ENCODE data around the gene DTNA.

The DTNA gene

DNA sequence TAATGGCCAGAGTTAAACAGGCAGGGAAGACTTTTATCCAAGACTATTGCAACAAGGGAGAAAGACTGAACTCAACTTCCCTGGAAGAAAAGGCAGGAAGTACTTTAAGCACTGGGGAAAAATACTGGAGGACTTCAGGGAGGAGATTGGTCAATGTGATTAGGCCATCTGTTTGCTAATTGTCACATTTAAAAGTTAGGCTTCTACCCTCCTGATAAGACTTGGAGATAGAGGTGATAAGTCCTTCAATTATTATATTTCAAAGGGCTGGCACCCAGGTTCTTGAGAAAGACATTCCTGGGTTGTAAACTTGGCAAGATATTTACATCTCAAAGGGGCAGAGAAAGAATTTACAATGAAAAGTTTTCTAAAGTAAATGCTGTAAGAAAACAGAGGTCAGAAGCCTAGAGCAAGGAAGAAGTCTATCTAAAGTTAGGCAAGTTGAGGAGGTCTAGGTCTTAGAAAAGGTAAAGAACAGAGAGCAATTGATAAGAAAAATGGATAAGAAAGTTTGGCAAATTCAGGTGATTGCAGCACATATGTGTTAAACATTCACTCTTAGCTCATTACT is 48.4 kb downstream of the DTNA start:
- CTCF ChIA-PET = no interaction called here
- H3K27me3 ChIP-seq (replicated peaks in 2 of 5; ENCODE audit: control insufficient read depth in 4 of 5, insufficient read depth in 5 of 5, low read length in 4 of 5) = no peaks in the 10 kb centered on the region
- H3K4me3 ChIP-seq (ENCODE audit: control insufficient read depth in 1 of 7, extremely low read depth in 1 of 7, insufficient read depth in 4 of 7, low read depth in 2 of 7, low read length in 6 of 7) = no peak overlapping the region
- H3K9me3 ChIP-seq (ENCODE audit: control extremely low read depth in 1 of 5, control insufficient read depth in 4 of 5, insufficient read depth in 2 of 5, low read depth in 1 of 5, low read length in 4 of 5) = no peaks in the 10 kb centered on the region
- H3K36me3 ChIP-seq (ENCODE audit: control insufficient read depth in 4 of 4, insufficient read depth in 4 of 4, low read length in 3 of 4) = no peaks in the 10 kb centered on the region
- H3K27ac ChIP-seq (ENCODE audit: insufficient read depth in 1 of 2, low read depth in 1 of 2, low read length in 2 of 2, poor library complexity in 1 of 2, severe bottlenecking in 2 of 2) = no peak overlapping the region
- no peaks in the 10 kb centered on the region for H3K4me1 ChIP-seq (ENCODE audit: control extremely low read depth in 1 of 4, control insufficient read depth in 4 of 4, insufficient read depth in 4 of 4, low read length in 3 of 4)
- POLR2A ChIA-PET = no interaction called here
- DNase-seq = no peak

DNA sequence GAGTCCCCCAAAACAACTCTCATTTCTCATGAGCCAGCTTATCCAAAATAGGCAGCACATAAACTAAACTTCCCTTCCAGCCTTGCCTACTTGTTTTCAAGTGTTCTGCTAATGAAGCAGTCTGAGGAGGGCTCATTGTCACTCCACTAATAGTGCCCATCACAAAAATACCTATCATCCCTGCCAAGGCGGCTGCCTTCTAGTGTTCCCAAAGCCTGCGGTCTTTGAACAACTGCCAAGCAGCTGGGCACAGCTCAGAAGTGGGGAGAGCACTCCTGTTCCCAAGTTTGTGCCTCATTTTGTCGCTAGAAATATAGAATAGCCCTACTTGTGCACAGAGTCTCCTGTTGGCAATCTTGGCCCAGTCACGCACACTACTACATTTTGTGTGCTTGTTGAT is 50.3 kb downstream of the DTNA start:
- no peak for DNase-seq
- ChIA-PET POLR2A (no interaction called here), CTCF (interaction anchor here (1.1 kb wide), 1 partner anchor 17 kb away, joined by 3 read pairs; no protein-coding TSS in a partner anchor)
- 100% methylated on average over 2 of the region's 4 CpGs for WGBS (ENCODE audit: insufficient coverage)
- no peaks in the 10 kb centered on the region for H3K36me3 ChIP-seq (ENCODE audit: control insufficient read depth in 4 of 4, insufficient read depth in 4 of 4, low read length in 3 of 4)
- no peaks in the 10 kb centered on the region for H3K27me3 ChIP-seq (replicated peaks in 2 of 5; ENCODE audit: control insufficient read depth in 4 of 5, insufficient read depth in 5 of 5, low read length in 4 of 5)
- no peaks in the 10 kb centered on the region for H3K9me3 ChIP-seq (ENCODE audit: control extremely low read depth in 1 of 5, control insufficient read depth in 4 of 5, insufficient read depth in 2 of 5, low read depth in 1 of 5, low read length in 4 of 5)
- H3K4me3 ChIP-seq (ENCODE audit: control insufficient read depth in 1 of 7, extremely low read depth in 1 of 7, insufficient read depth in 4 of 7, low read depth in 2 of 7, low read length in 6 of 7) = no peak overlapping the region
- no peak overlapping the region for H3K27ac ChIP-seq (ENCODE audit: insufficient read depth in 1 of 2, low read depth in 1 of 2, low read length in 2 of 2, poor library complexity in 1 of 2, severe bottlenecking in 2 of 2)
- H3K4me1 ChIP-seq (ENCODE audit: control extremely low read depth in 1 of 4, control insufficient read depth in 4 of 4, insufficient read depth in 4 of 4, low read length in 3 of 4) = no peaks in the 10 kb centered on the region

DNA sequence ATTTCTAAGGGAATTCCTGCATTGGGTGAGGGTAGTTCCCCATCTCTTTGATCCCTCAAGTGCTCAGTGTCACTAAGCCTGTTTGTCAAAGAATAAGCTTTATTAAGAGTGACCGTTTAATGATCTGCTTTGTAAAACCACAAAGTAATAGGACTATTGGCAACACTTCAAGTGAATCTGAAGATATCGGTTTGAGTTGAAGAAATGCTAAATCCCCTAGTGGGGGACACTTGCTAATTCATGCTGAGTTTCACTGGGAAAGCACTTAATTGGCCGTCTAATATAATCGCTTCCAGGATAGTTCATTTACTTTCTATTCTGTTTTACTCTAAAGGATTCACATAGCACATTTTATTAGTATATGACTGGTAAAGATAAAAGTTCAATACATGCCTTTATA is 54.4 kb downstream of the DTNA start:
- H3K4me3 ChIP-seq (ENCODE audit: control insufficient read depth in 1 of 7, extremely low read depth in 1 of 7, insufficient read depth in 4 of 7, low read depth in 2 of 7, low read length in 6 of 7) = no peak overlapping the region
- no peaks in the 10 kb centered on the region for H3K27me3 ChIP-seq (replicated peaks in 2 of 5; ENCODE audit: control insufficient read depth in 4 of 5, insufficient read depth in 5 of 5, low read length in 4 of 5)
- H3K27ac ChIP-seq (ENCODE audit: insufficient read depth in 1 of 2, low read depth in 1 of 2, low read length in 2 of 2, poor library complexity in 1 of 2, severe bottlenecking in 2 of 2) = no peak overlapping the region
- H3K36me3 ChIP-seq (ENCODE audit: control insufficient read depth in 4 of 4, insufficient read depth in 4 of 4, low read length in 3 of 4) = no peaks in the 10 kb centered on the region
- no peak for DNase-seq
- POLR2A ChIA-PET = interaction anchor here (0.6 kb wide), 1 partner anchor 18 kb away, joined by 3 read pairs; no protein-coding TSS in a partner anchor
- WGBS (ENCODE audit: insufficient coverage) = 92% methylated on average over 2 of the region's 4 CpGs
- H3K9me3 ChIP-seq (ENCODE audit: control extremely low read depth in 1 of 5, control insufficient read depth in 4 of 5, insufficient read depth in 2 of 5, low read depth in 1 of 5, low read length in 4 of 5) = peaks cover 0 to 3% (median 0%) of the 10 kb centered on the region in 5 experiments
- no peaks in the 10 kb centered on the region for H3K4me1 ChIP-seq (ENCODE audit: control extremely low read depth in 1 of 4, control insufficient read depth in 4 of 4, insufficient read depth in 4 of 4, low read length in 3 of 4)
- CTCF ChIA-PET = interaction anchor here (0.6 kb wide), 1 partner anchor 15 kb away, joined by 3 read pairs; no protein-coding TSS in a partner anchor

DNA sequence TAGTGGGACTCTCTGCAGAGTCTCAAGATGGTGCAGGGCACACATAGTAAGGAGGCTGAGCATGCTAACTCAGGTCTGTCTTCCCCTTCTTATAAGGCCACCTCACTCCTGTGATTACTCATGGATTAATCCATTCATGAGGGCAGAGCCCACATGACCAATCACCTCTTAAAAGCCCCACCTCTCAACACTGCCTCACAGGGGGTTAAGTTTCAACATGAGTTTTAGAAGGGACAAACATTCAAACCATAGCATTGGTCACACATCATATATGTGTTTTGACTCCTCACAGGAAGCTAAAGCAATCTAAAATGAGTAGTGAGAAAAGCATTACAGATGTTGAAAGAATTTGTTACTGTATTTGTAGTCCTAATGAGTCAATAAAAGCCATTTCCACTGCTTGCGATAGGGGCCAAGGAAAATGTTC is 57.5 kb downstream of the DTNA start:
- no peaks in the 10 kb centered on the region for H3K27me3 ChIP-seq (replicated peaks in 2 of 5; ENCODE audit: control insufficient read depth in 4 of 5, insufficient read depth in 5 of 5, low read length in 4 of 5)
- no peak overlapping the region for H3K27ac ChIP-seq (ENCODE audit: insufficient read depth in 1 of 2, low read depth in 1 of 2, low read length in 2 of 2, poor library complexity in 1 of 2, severe bottlenecking in 2 of 2)
- CTCF ChIA-PET = interaction anchor here (1.2 kb wide), 1 partner anchor 106 kb away, joined by 3 read pairs; no protein-coding TSS in a partner anchor
- H3K9me3 ChIP-seq (ENCODE audit: control extremely low read depth in 1 of 5, control insufficient read depth in 4 of 5, insufficient read depth in 2 of 5, low read depth in 1 of 5, low read length in 4 of 5) = peaks cover 0 to 3% (median 0%) of the 10 kb centered on the region in 5 experiments
- WGBS (ENCODE audit: insufficient coverage) = no CpG with 5 or more reads among the region's 1 CpG
- H3K4me3 ChIP-seq (ENCODE audit: control insufficient read depth in 1 of 7, extremely low read depth in 1 of 7, insufficient read depth in 4 of 7, low read depth in 2 of 7, low read length in 6 of 7) = no peak overlapping the region
- no peak for DNase-seq
- POLR2A ChIA-PET = no interaction called here
- H3K36me3 ChIP-seq (ENCODE audit: control insufficient read depth in 4 of 4, insufficient read depth in 4 of 4, low read length in 3 of 4) = no peaks in the 10 kb centered on the region
- peaks cover 0 to 5% (median 0%) of the 10 kb centered on the region in 4 experiments for H3K4me1 ChIP-seq (ENCODE audit: control extremely low read depth in 1 of 4, control insufficient read depth in 4 of 4, insufficient read depth in 4 of 4, low read length in 3 of 4)

GRCh38 chr18:34771958-34772357 is 61.9 kb downstream of the DTNA start:
- H3K27ac ChIP-seq (ENCODE audit: insufficient read depth in 1 of 2, low read depth in 1 of 2, low read length in 2 of 2, poor library complexity in 1 of 2, severe bottlenecking in 2 of 2) = no peak overlapping the region
- no peaks in the 10 kb centered on the region for H3K36me3 ChIP-seq (ENCODE audit: control insufficient read depth in 4 of 4, insufficient read depth in 4 of 4, low read length in 3 of 4)
- H3K9me3 ChIP-seq (ENCODE audit: control extremely low read depth in 1 of 5, control insufficient read depth in 4 of 5, insufficient read depth in 2 of 5, low read depth in 1 of 5, low read length in 4 of 5) = peaks cover 0 to 3% (median 0%) of the 10 kb centered on the region in 5 experiments
- ChIA-PET CTCF (interaction anchor here (0.9 to 2.2 kb wide), 4 partner anchors 8 to 110 kb away, joined by 3 to 6 read pairs (median 4); no protein-coding TSS in a partner anchor), POLR2A (no interaction called here)
- H3K4me1 ChIP-seq (ENCODE audit: control extremely low read depth in 1 of 4, control insufficient read depth in 4 of 4, insufficient read depth in 4 of 4, low read length in 3 of 4) = peaks cover 0 to 24% (median 12%) of the 10 kb centered on the region in 4 experiments
- no peak for DNase-seq
- H3K27me3 ChIP-seq (replicated peaks in 2 of 5; ENCODE audit: control insufficient read depth in 4 of 5, insufficient read depth in 5 of 5, low read length in 4 of 5) = no peaks in the 10 kb centered on the region
- H3K4me3 ChIP-seq (ENCODE audit: control insufficient read depth in 1 of 7, extremely low read depth in 1 of 7, insufficient read depth in 4 of 7, low read depth in 2 of 7, low read length in 6 of 7) = no peak overlapping the region
- WGBS (ENCODE audit: insufficient coverage) = no CpG with 5 or more reads among the region's 1 CpG

GRCh38 chr18:34772887-34773286 is 62.8 kb downstream of the DTNA start:
- 20% methylated on average over 1 of the region's 2 CpGs for WGBS (ENCODE audit: insufficient coverage)
- Histone ChIP-seq H3K4me1 (ENCODE audit: control extremely low read depth in 1 of 4, control insufficient read depth in 4 of 4, insufficient read depth in 4 of 4, low read length in 3 of 4) (peaks cover 0 to 24% (median 12%) of the 10 kb centered on the region in 4 experiments), H3K4me3 (ENCODE audit: control insufficient read depth in 1 of 7, extremely low read depth in 1 of 7, insufficient read depth in 4 of 7, low read depth in 2 of 7, low read length in 6 of 7) (no peak overlapping the region), H3K9me3 (ENCODE audit: control extremely low read depth in 1 of 5, control insufficient read depth in 4 of 5, insufficient read depth in 2 of 5, low read depth in 1 of 5, low read length in 4 of 5) (peaks cover 0 to 3% (median 0%) of the 10 kb centered on the region in 5 experiments), H3K36me3 (ENCODE audit: control insufficient read depth in 4 of 4, insufficient read depth in 4 of 4, low read length in 3 of 4) (no peaks in the 10 kb centered on the region), H3K27ac (ENCODE audit: insufficient read depth in 1 of 2, low read depth in 1 of 2, low read length in 2 of 2, poor library complexity in 1 of 2, severe bottlenecking in 2 of 2) (no peak overlapping the region), H3K27me3 (replicated peaks in 2 of 5; ENCODE audit: control insufficient read depth in 4 of 5, insufficient read depth in 5 of 5, low read length in 4 of 5) (no peaks in the 10 kb centered on the region)
- CTCF ChIA-PET = interaction anchor here (0.9 to 2.2 kb wide), 3 partner anchors 9 to 111 kb away, joined by 3 to 6 read pairs (median 5); no protein-coding TSS in a partner anchor
- POLR2A ChIA-PET = no interaction called here
- DNase-seq = peak in 2 of 3 donors; percentile 61 to 69

GRCh38 chr18:34773378-34773777 is 63.3 kb downstream of the DTNA start:
- WGBS (ENCODE audit: insufficient coverage) = 100% methylated on average over 1 of the region's 2 CpGs
- peaks cover 0 to 1% (median 0%) of the 10 kb centered on the region in 5 experiments for H3K9me3 ChIP-seq (ENCODE audit: control extremely low read depth in 1 of 5, control insufficient read depth in 4 of 5, insufficient read depth in 2 of 5, low read depth in 1 of 5, low read length in 4 of 5)
- H3K4me1 ChIP-seq (ENCODE audit: control extremely low read depth in 1 of 4, control insufficient read depth in 4 of 4, insufficient read depth in 4 of 4, low read length in 3 of 4) = peaks cover 0 to 24% (median 12%) of the 10 kb centered on the region in 4 experiments
- H3K36me3 ChIP-seq (ENCODE audit: control insufficient read depth in 4 of 4, insufficient read depth in 4 of 4, low read length in 3 of 4) = no peaks in the 10 kb centered on the region
- ChIA-PET POLR2A (no interaction called here), CTCF (interaction anchor here (2.2 kb wide), 1 partner anchor 112 kb away, joined by 6 read pairs; no protein-coding TSS in a partner anchor)
- no peak for DNase-seq
- no peaks in the 10 kb centered on the region for H3K27me3 ChIP-seq (replicated peaks in 2 of 5; ENCODE audit: control insufficient read depth in 4 of 5, insufficient read depth in 5 of 5, low read length in 4 of 5)
- no peak overlapping the region for H3K4me3 ChIP-seq (ENCODE audit: control insufficient read depth in 1 of 7, extremely low read depth in 1 of 7, insufficient read depth in 4 of 7, low read depth in 2 of 7, low read length in 6 of 7)
- H3K27ac ChIP-seq (ENCODE audit: insufficient read depth in 1 of 2, low read depth in 1 of 2, low read length in 2 of 2, poor library complexity in 1 of 2, severe bottlenecking in 2 of 2) = no peak overlapping the region

Measured in common myeloid progenitor, CD34-positive (primary cell).